IPS-NIHi11 (cell line): ENCODE results near the gene KRT8.
"Not testable (repeated sequence)": the region's sequence is repeated elsewhere in the genome, so short reads cannot be mapped to it uniquely, and the experiment has no call there.

ENCODE experiments used
- DNase-seq: peaks from one replicate; pipeline ENCODE4 v3.0.0; 2012; ENCODE audit warnings: mixed read lengths, low spot score

The KRT8 gene

GRCh38 chr12:52901715-52902541, 2.9 kb downstream of the KRT8 start:
- no peak for DNase-seq

- DNase-seq = no peak
These were observed 3.8 kb downstream of the KRT8 start for GRCh38 chr12:52900896-52901714.

- no peak for DNase-seq
These were observed 4.5 kb downstream of the KRT8 start for GRCh38 chr12:52900166-52900895.

GRCh38 chr12:52899338-52900035, 5.4 kb downstream of the KRT8 start:
- no peak for DNase-seq

- DNase-seq = no peak
These were observed 8.4 kb downstream of the KRT8 start for GRCh38 chr12:52896190-52897100.

- DNase-seq = no peak
These were observed 9.1 kb downstream of the KRT8 start for GRCh38 chr12:52895726-52896189.

GRCh38 chr12:52892974-52893373, 11.9 kb downstream of the KRT8 start:
- DNase-seq = no peak

- DNase-seq = no peak
These were observed 12.5 kb downstream of the KRT8 start for GRCh38 chr12:52892207-52892852.

GRCh38 chr12:52891044-52891443, 13.8 kb downstream of the KRT8 start:
- no peak for DNase-seq

- no peak for DNase-seq
These were observed 14.5 kb downstream of the KRT8 start for GRCh38 chr12:52890417-52890816.

- DNase-seq = peak; percentile 89
These were observed 20.2 kb downstream of the KRT8 start for GRCh38 chr12:52884526-52885293.

GRCh38 chr12:52880499-52880898, 24.4 kb downstream of the KRT8 start:
- DNase-seq = not testable (repeated sequence)

- peak; percentile 86 for DNase-seq
These were observed 25.2 kb downstream of the KRT8 start for GRCh38 chr12:52879394-52880351.

GRCh38 chr12:52878507-52879393, 26.1 kb downstream of the KRT8 start:
- no peak for DNase-seq

GRCh38 chr12:52877242-52877641, 27.6 kb downstream of the KRT8 start:
- DNase-seq = no peak

- DNase-seq = no peak
These were observed 28.5 kb downstream of the KRT8 start for GRCh38 chr12:52876372-52876771.
